IPS DF 4.7 (cell line): ENCODE data around the gene DLGAP4.

Experiments
- DNase-seq: peaks from one replicate; pipeline ENCODE4 v3.0.0-alpha.2; 2013; ENCODE audit warnings: low spot score; ENCODE audit errors: extremely low read depth

Gene DLGAP4

GRCh38 chr20:36331209-36331608 is 25.1 kb downstream of the DLGAP4 start:
- no peak for DNase-seq

- DNase-seq, result no peak
These were observed 27.7 kb downstream of the DLGAP4 start for GRCh38 chr20:36333841-36334240.

GRCh38 chr20:36334281-36335205 is 28.4 kb downstream of the DLGAP4 start:
- DNase-seq, result no peak

GRCh38 chr20:36335206-36335870 is 29.2 kb downstream of the DLGAP4 start:
- no peak for DNase-seq

GRCh38 chr20:36336204-36336603 is 30.1 kb downstream of the DLGAP4 start:
- DNase-seq, result no peak

- no peak for DNase-seq
These were observed 31.0 kb downstream of the DLGAP4 start for GRCh38 chr20:36336954-36337704.

GRCh38 chr20:36337886-36338285 is 31.7 kb downstream of the DLGAP4 start:
- DNase-seq, result no peak

GRCh38 chr20:36339646-36340592 is 33.8 kb downstream of the DLGAP4 start:
- no peak for DNase-seq

GRCh38 chr20:36340593-36340990 is 34.5 kb downstream of the DLGAP4 start:
- DNase-seq, result no peak

GRCh38 chr20:36341331-36342020 is 35.3 kb downstream of the DLGAP4 start:
- no peak for DNase-seq

- DNase-seq, result no peak
These were observed 36.4 kb downstream of the DLGAP4 start for GRCh38 chr20:36342331-36343120.

GRCh38 chr20:36343641-36344040 is 37.5 kb downstream of the DLGAP4 start:
- DNase-seq, result no peak

- DNase-seq, result peak; percentile 56
These were observed 38.5 kb downstream of the DLGAP4 start for GRCh38 chr20:36344517-36345132.

GRCh38 chr20:36346256-36346655 is 40.1 kb downstream of the DLGAP4 start:
- DNase-seq, result no peak

GRCh38 chr20:36349384-36350170 is 43.4 kb downstream of the DLGAP4 start:
- no peak for DNase-seq

GRCh38 chr20:36350439-36350838 is 44.3 kb downstream of the DLGAP4 start:
- no peak for DNase-seq

GRCh38 chr20:36351937-36352336 is 45.8 kb downstream of the DLGAP4 start:
- no peak for DNase-seq
